HepG2 (cell line): ENCODE results near the gene ARHGEF4. TPM values are rescaled to one million over a fixed set of nuclear protein-coding genes. Genes with fewer than 3 reads are reported as not detected.
A peak's percentile ranks its signal among the peaks of the same experiment; 100 is the strongest.

ENCODE experiments used
- FOXO1 ChIP-seq: sonication (generic); formaldehyde crosslinking; IDR thresholded peaks from 2 replicates; pipeline ENCODE4 v1.4.0; 2020; ENCODE audit warnings: missing genetic modification reagents
- HMGA1 ChIP-seq: sonication (generic); formaldehyde crosslinking; conservative IDR thresholded peaks from 2 replicates; pipeline ENCODE4 v1.4.0; 2020; ENCODE audit warnings: missing genetic modification reagents
- KDM1A ChIP-seq: IDR thresholded peaks from 2 replicates; pipeline ENCODE4 v1.6.1; 2016; ENCODE audit warnings: missing compliant biosample characterization
- KLF11 ChIP-seq: IDR thresholded peaks from 2 replicates; pipeline ENCODE4 v1.6.1; 2016; ENCODE audit warnings: missing compliant biosample characterization
- NFE2 ChIP-seq: sonication (generic); formaldehyde crosslinking; IDR thresholded peaks from 2 replicates; pipeline ENCODE4 v1.4.0; 2020; ENCODE audit warnings: missing genetic modification reagents
- NR2F1 ChIP-seq, 2 experiments: fragments of 450-650 bp in 1 of 2; formaldehyde crosslinking in 1 of 2; IDR thresholded peaks; 2 replicates each; pipeline versions ENCODE4 v1.5.0 to v1.6.1; 2016 to 2020; ENCODE audit warnings: mild to moderate bottlenecking in 1 of 2, missing compliant biosample characterization in 1 of 2, missing genetic modification reagents in 1 of 2, moderate library complexity in 1 of 2
- NR3C1 ChIP-seq: sonication (generic); formaldehyde crosslinking; IDR thresholded peaks from 2 replicates; pipeline ENCODE4 v1.4.0; 2020; ENCODE audit warnings: missing genetic modification reagents
- RFX3 ChIP-seq: IDR thresholded peaks from 2 replicates; pipeline ENCODE4 v1.6.1; 2016; ENCODE audit warnings: missing biosample characterization, missing genetic modification reagents
- SMAD9 ChIP-seq: sonication (generic); formaldehyde crosslinking; IDR thresholded peaks from 2 replicates; pipeline ENCODE4 v1.5.1; 2020; ENCODE audit warnings: mild to moderate bottlenecking, missing genetic modification reagents
- SP5 ChIP-seq: IDR thresholded peaks from 2 replicates; pipeline ENCODE4 v1.6.1; 2016; ENCODE audit warnings: low read depth, borderline replicate concordance
- THRA ChIP-seq: sonication (generic); formaldehyde crosslinking; IDR thresholded peaks from 2 replicates; pipeline ENCODE4 v1.4.0; 2020; ENCODE audit warnings: missing genetic modification reagents, borderline replicate concordance
- TOE1 ChIP-seq: sonication (generic); formaldehyde crosslinking; IDR thresholded peaks from 2 replicates; pipeline ENCODE4 v1.4.0; 2020; ENCODE audit warnings: mild to moderate bottlenecking, missing genetic modification reagents
- ZGPAT ChIP-seq: IDR thresholded peaks from 2 replicates; pipeline ENCODE4 v1.6.1; 2016; ENCODE audit warnings: mild to moderate bottlenecking
- ZNF484 ChIP-seq: sonication (generic); formaldehyde crosslinking; IDR thresholded peaks from 2 replicates; pipeline ENCODE4 v1.5.1; 2020; ENCODE audit warnings: mild to moderate bottlenecking, low read depth, missing genetic modification reagents, borderline replicate concordance
- ZNF619 ChIP-seq: sonication (generic); formaldehyde crosslinking; IDR thresholded peaks from 2 replicates; pipeline ENCODE4 v1.4.0; 2020; ENCODE audit warnings: mild to moderate bottlenecking, missing genetic modification reagents
- ZNF761 ChIP-seq: sonication (generic); formaldehyde crosslinking; conservative IDR thresholded peaks from 2 replicates; pipeline ENCODE4 v1.4.0; 2020; ENCODE audit warnings: mild to moderate bottlenecking, missing genetic modification reagents
- polyA plus RNA-seq, 8 experiments: library from polyadenylated mRNA; depleted of rRNA in 3 of 8; stranded (reverse) in 7 of 8; unstranded in 1 of 8; fragments of >200 nt; fragmentation: Illumina TruSeq in 4 of 8; extraction: Trizol in 4 of 8; gene quantifications; 2 replicates each; pipeline versions ENCODE4 v1.2.1 to v1.2.3, GENCODE V29; 2011 to 2016; ENCODE audit warnings: low read depth in 4 of 8, missing spikeins in 1 of 8, mixed read lengths in 1 of 8; ENCODE audit not compliant: insufficient read depth in 1 of 8
- total RNA-seq, 5 experiments: library from RNA; depleted of rRNA; stranded (reverse); fragments of >200 nt; fragmentation: Illumina TruSeq; extraction: Trizol; gene quantifications; 2 replicates each; pipeline ENCODE4 v1.2.3, GENCODE V29; 2016; ENCODE audit warnings: low read depth in 1 of 5
- TF ChIP-seq, protein P1 (sequence below): sonication (generic); formaldehyde crosslinking; IDR thresholded peaks from 2 replicates; pipeline ENCODE4 v1.5.0; 2020; ENCODE audit warnings: missing genetic modification reagents, mild to moderate bottlenecking, borderline replicate concordance
- TF ChIP-seq, protein P2 (sequence below): sonication (generic); formaldehyde crosslinking; IDR thresholded peaks from 2 replicates; pipeline ENCODE4 v1.8.1; 2023; ENCODE audit warnings: mild to moderate bottlenecking, moderate library complexity, missing genetic modification reagents
- TF ChIP-seq, protein P3 (sequence below): sonication (generic); formaldehyde crosslinking; IDR thresholded peaks from 2 replicates; pipeline ENCODE4 v1.4.0; 2020; ENCODE audit warnings: missing genetic modification reagents
- TF ChIP-seq, protein P4 (sequence below): sonication (generic); formaldehyde crosslinking; IDR thresholded peaks from 2 replicates; pipeline ENCODE4 v1.5.0; 2020; ENCODE audit warnings: mild to moderate bottlenecking, missing genetic modification reagents, moderate library complexity

Gene ARHGEF4
- total and polyA plus RNA-seq, 2 of the 13 experiments (the other 11 are each of a cell fraction or from before 2014, with no cell fraction given), result 0.11 to 0.13 TPM

GRCh38 chr2:131094463-131095281 is 258.0 kb downstream of the ARHGEF4 start (continued):
- no peak for TF ChIP-seq ZNF761 (CRISPR knock-in tag)
- TF ChIP-seq, protein P1, sequence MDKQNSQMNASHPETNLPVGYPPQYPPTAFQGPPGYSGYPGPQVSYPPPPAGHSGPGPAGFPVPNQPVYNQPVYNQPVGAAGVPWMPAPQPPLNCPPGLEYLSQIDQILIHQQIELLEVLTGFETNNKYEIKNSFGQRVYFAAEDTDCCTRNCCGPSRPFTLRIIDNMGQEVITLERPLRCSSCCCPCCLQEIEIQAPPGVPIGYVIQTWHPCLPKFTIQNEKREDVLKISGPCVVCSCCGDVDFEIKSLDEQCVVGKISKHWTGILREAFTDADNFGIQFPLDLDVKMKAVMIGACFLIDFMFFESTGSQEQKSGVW, result no peak
- TF ChIP-seq SP5 (CRISPR knock-in tag), result no peak
- TF ChIP-seq TOE1, result no peak
- TF ChIP-seq ZNF484 (CRISPR knock-in tag), result no peak
- no peak for TF ChIP-seq NR2F1 (CRISPR knock-in tag; IDR thresholded peaks at IDR 0.05)
- TF ChIP-seq, protein P2, sequence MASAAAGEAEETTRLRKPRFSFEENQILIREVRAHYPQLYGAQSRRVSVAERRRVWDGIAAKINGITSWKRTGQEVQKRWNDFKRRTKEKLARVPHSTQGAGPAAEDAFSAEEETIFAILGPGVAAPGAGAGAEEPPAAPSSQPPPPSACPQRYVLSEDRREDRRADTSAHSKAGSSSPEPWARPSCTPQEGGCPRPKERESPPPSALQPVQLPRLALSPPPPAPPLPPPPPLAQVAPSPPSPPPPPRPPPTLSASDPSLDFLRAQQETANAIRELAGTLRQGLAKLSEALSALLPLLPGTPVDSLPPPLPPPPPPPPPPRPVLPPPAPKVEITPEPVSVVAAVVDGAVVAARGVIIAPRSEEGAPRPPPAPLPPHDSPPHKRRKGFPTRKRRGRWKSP, result no peak
- 0 out of 2 replicates have a peak, but pooled peaks have one; percentile 41 for TF ChIP-seq KDM1A (CRISPR knock-in tag)
- no peak for TF ChIP-seq NFE2 (CRISPR knock-in tag)
- TF ChIP-seq RFX3 (CRISPR knock-in tag), result no peak
- TF ChIP-seq ZGPAT, result no peak
- peak; percentile 12; the same call in 1 of the 2 replicates for TF ChIP-seq KLF11 (CRISPR knock-in tag)
- TF ChIP-seq ZNF619 (CRISPR knock-in tag), result no peak
- TF ChIP-seq THRA (CRISPR knock-in tag), result 0 out of 2 replicates have a peak, but pooled peaks have one; percentile 15
- TF ChIP-seq SMAD9 (CRISPR knock-in tag), result no peak
- no peak for TF ChIP-seq FOXO1 (CRISPR knock-in tag)
- TF ChIP-seq, protein P3, sequence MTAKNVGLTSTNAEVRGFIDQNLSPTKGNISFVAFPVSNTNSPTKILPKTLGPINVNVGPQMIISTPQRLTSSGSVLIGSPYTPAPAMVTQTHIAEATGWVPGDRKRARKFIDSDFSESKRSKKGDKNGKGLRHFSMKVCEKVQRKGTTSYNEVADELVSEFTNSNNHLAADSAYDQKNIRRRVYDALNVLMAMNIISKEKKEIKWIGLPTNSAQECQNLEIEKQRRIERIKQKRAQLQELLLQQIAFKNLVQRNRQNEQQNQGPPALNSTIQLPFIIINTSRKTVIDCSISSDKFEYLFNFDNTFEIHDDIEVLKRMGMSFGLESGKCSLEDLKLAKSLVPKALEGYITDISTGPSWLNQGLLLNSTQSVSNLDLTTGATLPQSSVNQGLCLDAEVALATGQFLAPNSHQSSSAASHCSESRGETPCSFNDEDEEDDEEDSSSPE (CRISPR knock-in tag), result no peak
- TF ChIP-seq HMGA1, result no peak
- no peak for TF ChIP-seq NR3C1 (CRISPR knock-in tag)
- TF ChIP-seq, protein P4, sequence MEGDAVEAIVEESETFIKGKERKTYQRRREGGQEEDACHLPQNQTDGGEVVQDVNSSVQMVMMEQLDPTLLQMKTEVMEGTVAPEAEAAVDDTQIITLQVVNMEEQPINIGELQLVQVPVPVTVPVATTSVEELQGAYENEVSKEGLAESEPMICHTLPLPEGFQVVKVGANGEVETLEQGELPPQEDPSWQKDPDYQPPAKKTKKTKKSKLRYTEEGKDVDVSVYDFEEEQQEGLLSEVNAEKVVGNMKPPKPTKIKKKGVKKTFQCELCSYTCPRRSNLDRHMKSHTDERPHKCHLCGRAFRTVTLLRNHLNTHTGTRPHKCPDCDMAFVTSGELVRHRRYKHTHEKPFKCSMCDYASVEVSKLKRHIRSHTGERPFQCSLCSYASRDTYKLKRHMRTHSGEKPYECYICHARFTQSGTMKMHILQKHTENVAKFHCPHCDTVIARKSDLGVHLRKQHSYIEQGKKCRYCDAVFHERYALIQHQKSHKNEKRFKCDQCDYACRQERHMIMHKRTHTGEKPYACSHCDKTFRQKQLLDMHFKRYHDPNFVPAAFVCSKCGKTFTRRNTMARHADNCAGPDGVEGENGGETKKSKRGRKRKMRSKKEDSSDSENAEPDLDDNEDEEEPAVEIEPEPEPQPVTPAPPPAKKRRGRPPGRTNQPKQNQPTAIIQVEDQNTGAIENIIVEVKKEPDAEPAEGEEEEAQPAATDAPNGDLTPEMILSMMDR, result peak; percentile 14; the same call in 1 of the 2 replicates
